Calu3 (cell line): ENCODE results near the gene SHISA9. TPM values are rescaled to one million over a fixed set of nuclear protein-coding genes. Genes with fewer than 3 reads are reported as not detected.
A peak's percentile ranks its signal among the peaks of the same experiment; 100 is the strongest.

ENCODE experiments used
- BruUV-seq: library from RNA; stranded (reverse); fragments of 400-500 nt; replicated peaks from 2 replicates; lab custom pipeline; 2021; lab: Mats Ljungman, UMichigan
- CTCF ChIA-PET: fragments of 300-600 bp; sonication (Branson Sonifier 250); formaldehyde crosslinking; loops from one replicate; lab custom pipeline; 2022; ENCODE audit warnings: antibody characterized with exemption; lab: Charles Lee
- DNase-seq: peaks from one replicate; pipeline ENCODE4 v3.0.0; 2022
- H3K27ac Mint-ChIP-seq: one replicate; pipeline ENCODE4 v1.8.0; 2022; ENCODE audit warnings: mixed read lengths; ENCODE audit not compliant: unreplicated experiment
- H3K27me3 Mint-ChIP-seq: one replicate; pipeline ENCODE4 v1.8.0; 2022; ENCODE audit warnings: mixed read lengths; ENCODE audit not compliant: unreplicated experiment
- H3K36me3 Mint-ChIP-seq: one replicate; pipeline ENCODE4 v1.8.0; 2022; ENCODE audit warnings: mild to moderate bottlenecking, moderate library complexity, mixed read lengths; ENCODE audit not compliant: insufficient read depth, unreplicated experiment
- H3K4me1 Mint-ChIP-seq: one replicate; pipeline ENCODE4 v1.8.0; 2022; ENCODE audit warnings: mild to moderate bottlenecking, low read depth, mixed read lengths; ENCODE audit not compliant: unreplicated experiment
- H3K4me3 Mint-ChIP-seq: one replicate; pipeline ENCODE4 v1.8.0; 2022; ENCODE audit warnings: mild to moderate bottlenecking, low read depth, moderate library complexity, mixed read lengths; ENCODE audit not compliant: unreplicated experiment
- H3K9me3 Mint-ChIP-seq: one replicate; pipeline ENCODE4 v1.8.0; 2022; ENCODE audit warnings: low read depth, mixed read lengths; ENCODE audit not compliant: unreplicated experiment
- intact Hi-C: fragments of 100-400 bp; cut with micrococcal nuclease; formaldehyde crosslinking; loops from one replicate; pipeline ENCODE4 v1.10.0; 2022; ENCODE audit not compliant: unreplicated experiment
- total RNA-seq: library from RNA; stranded (reverse); gene quantifications from 2 replicates; pipeline ENCODE4 v1.2.3, GENCODE V29; 2022
- TF ChIP-seq, protein P1 (sequence below): fragments of 200-600 bp; IDR thresholded peaks from one replicate; pipeline ENCODE4 v1.8.0; 2022; ENCODE audit warnings: antibody characterized with exemption; ENCODE audit not compliant: unreplicated experiment

SHISA9 gene
- total RNA-seq, 1 experiment from 2014 or later = not detected

DNA sequence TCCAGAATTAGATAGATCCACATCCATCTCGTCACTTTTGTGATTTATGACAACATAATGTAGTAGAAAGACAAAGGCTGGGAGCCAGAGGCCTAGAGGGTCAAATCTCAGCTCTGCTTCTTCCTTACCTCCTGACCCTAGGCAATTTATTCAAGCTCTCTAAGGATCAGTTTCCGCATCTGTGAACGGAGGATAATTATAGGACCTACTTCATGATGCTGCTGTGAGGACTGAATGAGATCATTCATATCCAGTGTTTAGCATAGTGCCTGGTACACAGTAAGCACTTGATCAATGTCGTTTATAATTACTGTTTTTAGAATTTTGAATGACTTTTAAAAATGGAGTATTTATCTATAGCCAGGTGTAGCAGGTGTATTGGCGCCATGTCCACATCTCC lies 128.4 kb downstream of the SHISA9 start:
- H3K4me3 Mint-ChIP-seq = no peak overlapping the region
- BruUV-seq = no TSS peak
- H3K4me1 Mint-ChIP-seq = no peaks in the 10 kb centered on the region
- no peaks in the 10 kb centered on the region for H3K27me3 Mint-ChIP-seq
- H3K36me3 Mint-ChIP-seq = no peaks in the 10 kb centered on the region
- intact Hi-C loops = no loop called here
- H3K9me3 Mint-ChIP-seq = peaks cover 6% of the 10 kb centered on the region
- no peak overlapping the region for H3K27ac Mint-ChIP-seq
- DNase-seq = no peak
- TF ChIP-seq, protein P1, sequence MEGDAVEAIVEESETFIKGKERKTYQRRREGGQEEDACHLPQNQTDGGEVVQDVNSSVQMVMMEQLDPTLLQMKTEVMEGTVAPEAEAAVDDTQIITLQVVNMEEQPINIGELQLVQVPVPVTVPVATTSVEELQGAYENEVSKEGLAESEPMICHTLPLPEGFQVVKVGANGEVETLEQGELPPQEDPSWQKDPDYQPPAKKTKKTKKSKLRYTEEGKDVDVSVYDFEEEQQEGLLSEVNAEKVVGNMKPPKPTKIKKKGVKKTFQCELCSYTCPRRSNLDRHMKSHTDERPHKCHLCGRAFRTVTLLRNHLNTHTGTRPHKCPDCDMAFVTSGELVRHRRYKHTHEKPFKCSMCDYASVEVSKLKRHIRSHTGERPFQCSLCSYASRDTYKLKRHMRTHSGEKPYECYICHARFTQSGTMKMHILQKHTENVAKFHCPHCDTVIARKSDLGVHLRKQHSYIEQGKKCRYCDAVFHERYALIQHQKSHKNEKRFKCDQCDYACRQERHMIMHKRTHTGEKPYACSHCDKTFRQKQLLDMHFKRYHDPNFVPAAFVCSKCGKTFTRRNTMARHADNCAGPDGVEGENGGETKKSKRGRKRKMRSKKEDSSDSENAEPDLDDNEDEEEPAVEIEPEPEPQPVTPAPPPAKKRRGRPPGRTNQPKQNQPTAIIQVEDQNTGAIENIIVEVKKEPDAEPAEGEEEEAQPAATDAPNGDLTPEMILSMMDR = no peak
- CTCF ChIA-PET = no interaction called here

DNA sequence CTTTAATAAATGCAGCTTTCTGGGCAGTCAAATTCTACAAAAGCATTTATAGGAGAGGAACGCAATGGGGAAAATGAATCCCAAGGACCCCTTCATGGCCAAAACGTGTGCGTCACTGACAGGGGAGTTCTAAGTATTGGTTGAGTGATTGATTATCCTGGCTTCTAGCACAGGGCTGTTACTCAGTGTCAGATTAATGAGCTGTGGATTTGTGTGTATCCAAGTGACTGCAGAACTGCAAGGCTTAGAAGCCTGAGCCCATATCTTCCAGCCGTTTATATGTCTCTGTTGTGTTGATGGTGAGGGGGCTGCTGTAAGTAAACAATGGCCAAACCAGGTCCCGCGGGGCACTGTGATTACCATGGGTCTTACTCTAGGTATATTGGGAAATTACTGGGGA lies 129.4 kb downstream of the SHISA9 start:
- no peak overlapping the region for H3K4me3 Mint-ChIP-seq

DNA sequence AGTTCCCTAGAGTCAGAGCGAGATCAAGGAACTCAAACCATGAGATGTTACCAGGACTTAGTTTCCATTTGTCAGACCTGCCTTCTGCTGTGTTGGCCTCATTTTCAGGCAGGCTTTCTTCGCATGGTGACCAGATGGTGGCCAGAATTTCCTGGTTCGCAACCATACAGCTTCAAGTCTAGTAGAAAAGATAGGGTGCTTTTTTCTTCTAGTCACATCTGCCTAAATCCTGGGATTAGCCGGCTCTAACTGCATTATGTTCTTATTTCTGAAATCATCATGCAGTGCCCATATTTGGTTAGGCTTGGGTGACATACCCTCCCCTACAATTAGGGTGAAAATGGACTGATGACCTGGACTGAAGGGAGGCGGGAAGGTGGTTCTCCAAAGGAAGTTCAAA lies 131.5 kb downstream of the SHISA9 start:
- peaks cover 9% of the 10 kb centered on the region for H3K9me3 Mint-ChIP-seq
- H3K27ac Mint-ChIP-seq = no peak overlapping the region
- intact Hi-C loops = no loop called here
- DNase-seq = no peak
- no TSS peak for BruUV-seq
- TF ChIP-seq, protein P1 = no peak
- H3K4me3 Mint-ChIP-seq = no peak overlapping the region
- no peaks in the 10 kb centered on the region for H3K4me1 Mint-ChIP-seq
- no peaks in the 10 kb centered on the region for H3K27me3 Mint-ChIP-seq
- CTCF ChIA-PET = no interaction called here
- H3K36me3 Mint-ChIP-seq = no peaks in the 10 kb centered on the region

More for the DNA sequence above, 129.4 kb downstream of the SHISA9 start:
- CTCF ChIA-PET = no interaction called here
- Mint-ChIP-seq H3K9me3 (peaks cover 6% of the 10 kb centered on the region), H3K27me3 (no peaks in the 10 kb centered on the region), H3K36me3 (no peaks in the 10 kb centered on the region), H3K27ac (no peak overlapping the region), H3K4me1 (no peaks in the 10 kb centered on the region)
- no TSS peak for BruUV-seq
- TF ChIP-seq, protein P1 = no peak
- DNase-seq = no peak
- intact Hi-C loops = no loop called here

DNA sequence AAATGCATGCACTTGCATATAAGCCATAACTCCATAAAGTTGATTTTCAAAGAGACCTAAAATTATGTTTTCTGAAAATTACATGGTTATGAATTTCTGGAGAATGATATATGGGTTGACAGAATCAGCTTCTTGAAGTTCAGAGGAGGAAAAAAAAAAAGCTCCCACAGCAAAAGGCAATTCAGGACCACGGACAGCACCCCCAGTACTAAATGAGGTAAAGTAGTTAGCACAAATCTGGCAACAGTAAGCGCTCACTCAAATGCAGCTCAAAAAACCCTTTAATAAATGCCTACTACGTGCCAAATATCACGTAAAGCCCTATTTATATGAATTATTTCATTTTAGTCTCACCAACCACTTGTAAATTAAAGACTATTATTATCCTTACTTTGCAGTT lies 135.2 kb downstream of the SHISA9 start:
- Mint-ChIP-seq H3K27me3 (no peaks in the 10 kb centered on the region), H3K4me3 (no peak overlapping the region), H3K4me1 (no peaks in the 10 kb centered on the region), H3K27ac (no peak overlapping the region), H3K9me3 (peaks cover 16% of the 10 kb centered on the region), H3K36me3 (no peaks in the 10 kb centered on the region)
- TF ChIP-seq, protein P1 = no peak
- CTCF ChIA-PET = no interaction called here
- intact Hi-C loops = no loop called here
- no TSS peak for BruUV-seq
- DNase-seq = peak; percentile 20
